Glutamatergic neuron (in vitro differentiated cells): Measurements from ENCODE around the gene ARHGEF4. TPM values are rescaled to one million over a fixed set of nuclear protein-coding genes. Genes with fewer than 3 reads are reported as not detected.
A peak's percentile ranks its signal among the peaks of the same experiment; 100 is the strongest.
"Not testable (repeated sequence)": the region's sequence is repeated elsewhere in the genome, so short reads cannot be mapped to it uniquely, and the experiment has no call there.

Experiments
- DNase-seq: peaks from one replicate; pipeline ENCODE4 v3.0.0; 2022
- H3K27ac Mint-ChIP-seq: one replicate; pipeline ENCODE4 v1.8.0; 2020; ENCODE audit warnings: mild to moderate bottlenecking, mixed read lengths, inconsistent platforms; ENCODE audit not compliant: unreplicated experiment
- H3K27me3 Mint-ChIP-seq: one replicate; pipeline ENCODE4 v1.8.0; 2020; ENCODE audit warnings: mild to moderate bottlenecking, moderate library complexity, mixed read lengths, inconsistent platforms; ENCODE audit not compliant: unreplicated experiment
- H3K36me3 Mint-ChIP-seq: one replicate; pipeline ENCODE4 v1.8.0; 2020; ENCODE audit warnings: mild to moderate bottlenecking, mixed read lengths, inconsistent platforms; ENCODE audit not compliant: unreplicated experiment
- H3K4me1 Mint-ChIP-seq: one replicate; pipeline ENCODE4 v1.8.0; 2020; ENCODE audit warnings: mild to moderate bottlenecking, low read depth, mixed read lengths, inconsistent platforms; ENCODE audit not compliant: unreplicated experiment
- H3K4me3 Mint-ChIP-seq: one replicate; pipeline ENCODE4 v1.8.0; 2020; ENCODE audit warnings: mild to moderate bottlenecking, mixed read lengths, inconsistent platforms; ENCODE audit not compliant: unreplicated experiment
- H3K9me3 Mint-ChIP-seq: one replicate; pipeline ENCODE4 v1.8.0; 2020; ENCODE audit warnings: mild to moderate bottlenecking, moderate library complexity, mixed read lengths, inconsistent platforms; ENCODE audit not compliant: unreplicated experiment
- CTCF ChIP-seq: fragments of 200-600 bp; sonication (generic); IDR thresholded peaks from one replicate; pipeline ENCODE4 v1.5.0; 2021; ENCODE audit not compliant: partially characterized antibody, unreplicated experiment
- total RNA-seq: library from RNA; stranded (reverse); fragmentation: NEBNext Ultra II Directional; extraction: Animal tissue kit (Norgen Biotek cat#: 25700); gene quantifications from one replicate; pipeline ENCODE4 v1.2.1, GENCODE V29; 2021; ENCODE audit not compliant: unreplicated experiment

The ARHGEF4 gene
- total RNA-seq, 1 donor from 2014 or later: 6.1 TPM

- TF ChIP-seq CTCF: no peak
- H3K36me3 Mint-ChIP-seq: no peaks in the 10 kb centered on the region
- no peaks in the 10 kb centered on the region for H3K9me3 Mint-ChIP-seq
- no peak for DNase-seq
- H3K27ac Mint-ChIP-seq: no peak overlapping the region
- no peaks in the 10 kb centered on the region for H3K27me3 Mint-ChIP-seq
- H3K4me1 Mint-ChIP-seq: no peaks in the 10 kb centered on the region
- no peak overlapping the region for H3K4me3 Mint-ChIP-seq
Observed at GRCh38 chr2:130985206-130985780, 148.6 kb downstream of the ARHGEF4 start.

- no peak for TF ChIP-seq CTCF
- Mint-ChIP-seq H3K27ac (peak overlapping the region; percentile 3), H3K27me3 (no peaks in the 10 kb centered on the region), H3K4me1 (no peaks in the 10 kb centered on the region), H3K36me3 (peaks cover 5% of the 10 kb centered on the region), H3K9me3 (peaks cover 3% of the 10 kb centered on the region), H3K4me3 (no peak overlapping the region)
- no peak for DNase-seq
Observed at GRCh38 chr2:130985831-130986649, 149.3 kb downstream of the ARHGEF4 start.

- Mint-ChIP-seq H3K9me3 (peaks cover 3% of the 10 kb centered on the region), H3K27me3 (no peaks in the 10 kb centered on the region), H3K4me1 (no peaks in the 10 kb centered on the region), H3K4me3 (no peak overlapping the region), H3K27ac (no peak overlapping the region), H3K36me3 (peaks cover 6% of the 10 kb centered on the region)
- no peak for DNase-seq
- TF ChIP-seq CTCF: no peak
Observed at GRCh38 chr2:130986890-130987493, 150.3 kb downstream of the ARHGEF4 start.

- Mint-ChIP-seq H3K27me3 (no peaks in the 10 kb centered on the region), H3K36me3 (peaks cover 6% of the 10 kb centered on the region), H3K27ac (no peak overlapping the region), H3K4me3 (no peak overlapping the region), H3K4me1 (no peaks in the 10 kb centered on the region), H3K9me3 (peaks cover 3% of the 10 kb centered on the region)
- no peak for TF ChIP-seq CTCF
- no peak for DNase-seq
Observed at GRCh38 chr2:130987519-130988425, 151.1 kb downstream of the ARHGEF4 start.

GRCh38 chr2:130991446-130991845 is 154.7 kb downstream of the ARHGEF4 start:
- H3K36me3 Mint-ChIP-seq, H3K4me3 Mint-ChIP-seq, DNase-seq, H3K27ac Mint-ChIP-seq, H3K4me1 Mint-ChIP-seq, H3K27me3 Mint-ChIP-seq, H3K9me3 Mint-ChIP-seq: not testable (repeated sequence)

GRCh38 chr2:130992003-130992402 is 155.3 kb downstream of the ARHGEF4 start:
- H3K4me1 Mint-ChIP-seq, H3K36me3 Mint-ChIP-seq, H3K27me3 Mint-ChIP-seq, DNase-seq, H3K27ac Mint-ChIP-seq, H3K9me3 Mint-ChIP-seq, H3K4me3 Mint-ChIP-seq: not testable (repeated sequence)
